MM.1S (cell line): Measurements from ENCODE around the gene SGPP1.

Source experiments
- DNase-seq: peaks from one replicate; pipeline ENCODE4 v3.0.0-alpha.2; 2015
- H2AFZ ChIP-seq: fragments of 300-600 bp; sonication (generic); 2 replicates; pipeline ENCODE4 v1.6.0; 2016; ENCODE audit warnings: antibody characterized with exemption, low read length
- H3F3A ChIP-seq: fragments of 300-600 bp; sonication (generic); 2 replicates; pipeline ENCODE4 v1.6.1; 2016; ENCODE audit warnings: mild to moderate bottlenecking, antibody characterized with exemption, low read length, moderate library complexity, mixed read lengths; ENCODE audit not compliant: insufficient read depth
- H3K27ac ChIP-seq: fragments of 300-600 bp; sonication (generic); 2 replicates; pipeline ENCODE4 v1.5.1; 2016; ENCODE audit warnings: mild to moderate bottlenecking, low read length
- H3K27me3 ChIP-seq: fragments of 300-600 bp; sonication (generic); replicated peaks from 2 replicates; pipeline ENCODE4 v1.6.0; 2016; ENCODE audit warnings: low read length; ENCODE audit not compliant: insufficient read depth
- H3K36me3 ChIP-seq: fragments of 300-600 bp; sonication (generic); replicated peaks from 2 replicates; pipeline ENCODE4 v1.6.1; 2016; ENCODE audit warnings: mild to moderate bottlenecking, low read length, mixed read lengths; ENCODE audit not compliant: insufficient read depth
- H3K4me1 ChIP-seq: fragments of 300-600 bp; sonication (generic); 2 replicates; pipeline ENCODE4 v1.6.1; 2016; ENCODE audit warnings: low read length, mixed read lengths
- H3K4me2 ChIP-seq: fragments of 300-600 bp; sonication (generic); 2 replicates; pipeline ENCODE4 v1.6.0; 2016; ENCODE audit warnings: low read depth, low read length
- H3K4me3 ChIP-seq: fragments of 300-600 bp; sonication (generic); 2 replicates; pipeline ENCODE4 v1.5.1; 2016; ENCODE audit warnings: low read length, mixed read lengths
- H3K79me2 ChIP-seq: fragments of 300-600 bp; sonication (generic); 2 replicates; pipeline ENCODE4 v1.6.1; 2016; ENCODE audit warnings: mixed run types, low read length, mixed read lengths
- H3K9ac ChIP-seq: fragments of 300-600 bp; sonication (generic); 2 replicates; pipeline ENCODE4 v1.6.1; 2016; ENCODE audit warnings: low read length, mixed read lengths
- H3K9me2 ChIP-seq: fragments of 300-600 bp; sonication (generic); replicated peaks from 2 replicates; pipeline ENCODE4 v1.6.1; 2016; ENCODE audit warnings: mild to moderate bottlenecking, low read length, mixed read lengths; ENCODE audit not compliant: insufficient read depth
- H3K9me3 ChIP-seq: fragments of 300-600 bp; sonication (generic); replicated peaks from 2 replicates; pipeline ENCODE4 v1.6.1; 2016; ENCODE audit warnings: mild to moderate bottlenecking, low read length, mixed read lengths; ENCODE audit not compliant: insufficient read depth
- H4K20me1 ChIP-seq: fragments of 300-600 bp; sonication (generic); 2 replicates; pipeline ENCODE4 v1.6.1; 2016; ENCODE audit warnings: mild to moderate bottlenecking, low read length, moderate library complexity, mixed read lengths; ENCODE audit not compliant: insufficient read depth
- EZH2 ChIP-seq: fragments of 300-600 bp; sonication (generic); optimal IDR thresholded peaks from 2 replicates; pipeline ENCODE3; 2017; ENCODE audit warnings: low read depth, mild to moderate bottlenecking, antibody characterized with exemption, low read length, mixed read lengths
- EZH2phosphoT487 ChIP-seq: fragments of 300-600 bp; sonication (generic); IDR thresholded peaks from 2 replicates; pipeline ENCODE4 v1.6.1; 2018; ENCODE audit warnings: antibody characterized with exemption, low read length
- TF ChIP-seq, protein P1 (sequence below): fragments of 300-600 bp; sonication (generic); IDR thresholded peaks from 2 replicates; pipeline ENCODE4 v1.5.1; 2016; ENCODE audit warnings: antibody characterized with exemption, low read length, mixed read lengths

Gene SGPP1

DNA sequence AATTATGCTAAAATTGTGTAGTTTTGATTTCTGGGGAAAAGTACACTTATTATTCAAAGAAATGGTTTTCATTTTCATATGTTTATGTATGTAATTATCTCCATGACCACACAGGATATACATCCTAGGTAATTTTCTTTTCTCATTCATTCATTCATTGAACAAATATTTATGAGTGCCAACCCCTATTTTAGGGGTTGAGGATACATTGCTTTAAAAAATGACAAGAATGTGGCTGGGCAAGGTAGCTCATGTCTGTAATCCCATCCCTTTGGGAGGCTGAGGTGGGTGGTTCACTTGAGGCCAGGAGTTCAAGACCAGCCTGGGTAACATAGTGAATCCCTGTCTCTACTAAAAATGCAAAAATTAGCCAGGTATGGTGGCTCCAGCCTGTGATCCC, 40.9 kb downstream of the SGPP1 start:
- DNase-seq = no peak

GRCh38 chr14:63685401-63685800, 42.5 kb downstream of the SGPP1 start:
- no peak overlapping the region for H3K4me2 ChIP-seq
- H2AFZ ChIP-seq = no peak overlapping the region
- no peaks in the 10 kb centered on the region for H3K9me2 ChIP-seq
- H3K4me3 ChIP-seq = no peak overlapping the region
- no peak for DNase-seq
- no peaks in the 10 kb centered on the region for H4K20me1 ChIP-seq
- no peak overlapping the region for H3K27ac ChIP-seq
- no peaks in the 10 kb centered on the region for H3F3A ChIP-seq
- no peaks in the 10 kb centered on the region for H3K36me3 ChIP-seq
- H3K27me3 ChIP-seq = no peaks in the 10 kb centered on the region
- H3K9me3 ChIP-seq = no peaks in the 10 kb centered on the region
- H3K79me2 ChIP-seq = no peaks in the 10 kb centered on the region
- H3K9ac ChIP-seq = no peak overlapping the region
- no peak for TF ChIP-seq EZH2
- TF ChIP-seq EZH2phosphoT487 = no peak
- TF ChIP-seq, protein P1, sequence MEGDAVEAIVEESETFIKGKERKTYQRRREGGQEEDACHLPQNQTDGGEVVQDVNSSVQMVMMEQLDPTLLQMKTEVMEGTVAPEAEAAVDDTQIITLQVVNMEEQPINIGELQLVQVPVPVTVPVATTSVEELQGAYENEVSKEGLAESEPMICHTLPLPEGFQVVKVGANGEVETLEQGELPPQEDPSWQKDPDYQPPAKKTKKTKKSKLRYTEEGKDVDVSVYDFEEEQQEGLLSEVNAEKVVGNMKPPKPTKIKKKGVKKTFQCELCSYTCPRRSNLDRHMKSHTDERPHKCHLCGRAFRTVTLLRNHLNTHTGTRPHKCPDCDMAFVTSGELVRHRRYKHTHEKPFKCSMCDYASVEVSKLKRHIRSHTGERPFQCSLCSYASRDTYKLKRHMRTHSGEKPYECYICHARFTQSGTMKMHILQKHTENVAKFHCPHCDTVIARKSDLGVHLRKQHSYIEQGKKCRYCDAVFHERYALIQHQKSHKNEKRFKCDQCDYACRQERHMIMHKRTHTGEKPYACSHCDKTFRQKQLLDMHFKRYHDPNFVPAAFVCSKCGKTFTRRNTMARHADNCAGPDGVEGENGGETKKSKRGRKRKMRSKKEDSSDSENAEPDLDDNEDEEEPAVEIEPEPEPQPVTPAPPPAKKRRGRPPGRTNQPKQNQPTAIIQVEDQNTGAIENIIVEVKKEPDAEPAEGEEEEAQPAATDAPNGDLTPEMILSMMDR = no peak
- H3K4me1 ChIP-seq = no peaks in the 10 kb centered on the region

More for the DNA sequence above, 40.9 kb downstream of the SGPP1 start:
- Histone ChIP-seq H3K9ac (no peak overlapping the region), H3K4me1 (no peaks in the 10 kb centered on the region), H3K79me2 (no peaks in the 10 kb centered on the region), H3K27me3 (no peaks in the 10 kb centered on the region), H3K9me3 (no peaks in the 10 kb centered on the region), H3F3A (no peaks in the 10 kb centered on the region), H4K20me1 (no peaks in the 10 kb centered on the region), H3K4me3 (no peak overlapping the region), H2AFZ (no peak overlapping the region), H3K36me3 (no peaks in the 10 kb centered on the region), H3K4me2 (no peak overlapping the region), H3K27ac (no peak overlapping the region), H3K9me2 (no peaks in the 10 kb centered on the region)
- TF ChIP-seq EZH2phosphoT487 (no peak), EZH2 (no peak)
- TF ChIP-seq, protein P1 = no peak

- no peaks in the 10 kb centered on the region for H3K9me2 ChIP-seq
- no peaks in the 10 kb centered on the region for H3K79me2 ChIP-seq
- H3K4me1 ChIP-seq = no peaks in the 10 kb centered on the region
- H3K9me3 ChIP-seq = no peaks in the 10 kb centered on the region
- H3K36me3 ChIP-seq = no peaks in the 10 kb centered on the region
- H4K20me1 ChIP-seq = no peaks in the 10 kb centered on the region
- no peak for DNase-seq
- no peak overlapping the region for H3K27ac ChIP-seq
- no peak overlapping the region for H3K9ac ChIP-seq
- no peaks in the 10 kb centered on the region for H3K27me3 ChIP-seq
- no peak overlapping the region for H3K4me2 ChIP-seq
- H3F3A ChIP-seq = no peaks in the 10 kb centered on the region
- H3K4me3 ChIP-seq = no peak overlapping the region
- no peak overlapping the region for H2AFZ ChIP-seq
- no peak for TF ChIP-seq EZH2
- TF ChIP-seq EZH2phosphoT487 = no peak
- TF ChIP-seq, protein P1 = no peak
These were observed 44.9 kb downstream of the SGPP1 start for GRCh38 chr14:63682727-63683593.
